OCI-M2 (cell line): ENCODE data around the gene PI4KA.
"Not testable (repeated sequence)": the region's sequence is repeated elsewhere in the genome, so short reads cannot be mapped to it uniquely, and the experiment has no call there.

Experiments used
- DNase-seq: peaks from one replicate; lab custom pipeline; 2025; ENCODE audit not compliant: unreplicated experiment; lab: John Stamatoyannopoulos, UW

Gene PI4KA

DNA sequence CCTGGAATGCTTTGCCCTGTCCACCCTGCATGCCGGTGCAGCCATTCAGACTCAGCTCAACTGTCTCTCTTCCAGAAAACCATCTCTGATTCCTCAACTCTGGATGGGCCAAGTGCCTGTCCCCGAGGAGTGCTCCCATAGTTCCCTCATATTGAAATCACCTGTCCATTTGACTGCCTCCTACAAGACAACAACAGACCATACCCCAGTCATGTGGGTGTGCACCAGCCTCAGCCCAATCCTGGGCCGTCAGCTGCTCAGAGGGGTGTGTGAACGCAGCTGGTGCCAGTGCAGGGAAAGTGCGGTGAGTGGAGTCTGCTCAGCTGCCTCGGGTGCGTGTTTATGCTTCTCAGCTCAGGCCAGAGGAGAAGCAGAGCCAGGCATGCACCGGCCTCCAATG lies 126.2 kb downstream of the PI4KA start:
- not testable (repeated sequence) for DNase-seq

DNA sequence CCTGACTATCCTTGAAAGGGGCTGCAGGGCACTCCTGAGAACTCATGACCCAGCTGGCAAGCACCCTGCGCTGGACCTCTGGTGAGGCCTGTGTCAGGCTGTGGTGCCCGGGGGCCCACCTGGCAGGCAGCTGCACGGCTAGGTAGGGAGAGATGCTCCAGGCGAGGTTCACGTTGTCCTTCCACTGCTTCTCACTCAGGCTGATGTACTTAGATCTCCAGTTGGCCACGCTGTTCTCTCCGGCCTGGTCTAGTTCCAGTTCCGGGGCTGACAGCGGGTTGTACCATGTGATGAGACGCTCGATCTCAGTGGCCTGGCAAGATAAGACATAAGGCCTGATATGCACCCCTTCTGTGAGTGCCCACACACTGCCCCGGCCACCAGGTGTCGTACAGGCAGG lies 129.4 kb downstream of the PI4KA start:
- DNase-seq: no peak

DNA sequence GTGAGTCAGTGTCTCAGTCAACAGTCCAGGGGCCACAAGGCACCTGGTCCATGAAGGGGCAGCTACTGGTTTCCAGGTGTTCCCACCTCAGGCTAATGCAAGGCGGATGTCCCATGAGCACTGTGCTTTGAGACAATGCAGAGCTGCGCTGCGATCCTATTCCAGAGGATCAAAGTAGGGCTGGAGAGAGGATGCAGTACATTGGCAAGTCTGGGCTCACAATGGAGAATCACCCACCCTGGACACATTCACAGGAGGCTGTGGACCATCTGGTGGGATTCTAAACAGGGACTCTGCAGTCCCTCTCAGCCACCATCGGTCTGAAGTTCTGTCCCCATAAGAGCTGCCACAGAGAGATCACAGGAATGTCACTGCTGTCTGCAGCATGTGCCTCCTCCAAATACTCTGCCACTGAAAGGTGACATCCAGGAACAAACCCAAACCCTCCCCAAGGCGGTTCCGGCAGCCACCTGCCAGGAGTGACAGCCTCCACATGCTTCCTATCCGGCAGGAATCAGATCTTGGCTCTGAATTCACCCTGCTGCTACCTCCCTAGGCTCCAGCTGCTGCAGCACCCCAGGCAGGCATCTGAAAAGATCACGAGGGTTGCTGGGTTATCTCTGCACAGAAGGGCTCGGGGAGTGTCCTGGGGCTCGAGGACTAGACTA lies 130.0 kb downstream of the PI4KA start:
- no peak for DNase-seq

DNA sequence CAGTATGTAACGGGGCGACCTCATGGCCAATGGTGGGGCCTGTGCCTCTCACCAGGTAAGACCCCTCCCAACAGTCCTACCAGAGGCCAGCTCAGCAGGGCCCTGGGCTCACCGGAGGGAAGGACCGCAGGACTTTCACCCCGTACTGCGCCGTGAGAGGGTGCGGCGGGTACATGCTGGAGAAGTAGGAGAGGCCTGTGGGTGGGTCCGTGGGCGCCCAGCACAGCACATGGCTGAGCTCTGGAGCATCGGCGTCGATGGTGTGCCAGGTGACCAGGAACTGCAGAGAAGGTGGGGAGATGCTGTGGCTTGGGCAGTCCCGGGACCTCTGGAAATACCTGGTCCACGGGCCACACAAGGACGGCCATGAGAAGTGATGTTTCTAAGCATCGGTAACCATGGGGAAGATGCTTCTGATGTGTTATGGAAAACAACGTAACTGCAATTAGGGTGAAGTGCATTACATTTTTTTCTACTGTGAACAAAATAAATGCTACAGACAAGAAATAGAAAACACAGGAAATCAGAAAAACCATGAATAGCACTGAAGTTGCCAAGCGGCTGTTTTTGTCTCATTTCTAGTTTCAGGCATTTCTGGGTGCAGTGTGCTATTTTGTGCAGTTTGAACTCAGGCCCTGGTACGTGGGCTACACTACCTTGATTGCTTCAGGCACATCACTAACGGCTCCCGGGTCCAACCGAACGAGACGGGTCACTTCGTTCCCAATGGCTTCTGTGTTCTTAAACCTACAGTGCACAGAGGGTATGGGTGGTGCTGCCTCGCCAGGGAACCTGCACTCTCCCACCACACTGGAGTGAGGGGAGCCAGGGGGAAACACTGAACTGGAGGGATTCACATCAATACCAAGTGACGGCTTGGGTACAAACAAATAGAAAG lies 131.2 kb downstream of the PI4KA start:
- DNase-seq: no peak

DNA sequence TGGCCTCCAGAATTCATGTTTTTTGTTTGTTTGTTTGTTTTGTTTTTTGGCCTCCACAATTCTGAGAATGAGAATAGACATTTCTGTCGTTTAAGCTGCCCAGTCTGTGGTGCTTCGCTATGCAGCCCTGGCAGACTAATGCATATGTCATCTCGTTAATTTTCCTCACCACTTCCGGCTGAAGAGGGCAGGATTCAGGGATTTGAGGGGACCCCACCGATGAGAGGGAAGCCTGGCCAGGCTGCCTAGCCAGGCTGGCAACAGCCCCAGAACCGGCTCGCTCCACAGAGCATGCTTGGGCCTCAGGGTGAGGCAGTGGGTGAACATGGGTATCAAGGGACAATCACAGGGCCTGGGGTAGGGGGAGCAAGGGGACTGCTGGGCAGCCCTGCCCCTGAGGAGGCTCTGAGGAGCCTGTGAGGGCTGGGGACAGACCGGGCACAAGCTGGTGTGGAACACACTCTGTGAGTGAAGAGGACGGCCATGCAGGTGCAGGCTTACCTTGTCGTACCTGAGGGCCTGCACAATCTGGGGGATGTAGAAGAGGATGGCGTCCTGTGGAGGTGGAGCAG lies 132.5 kb downstream of the PI4KA start:
- no peak for DNase-seq

DNA sequence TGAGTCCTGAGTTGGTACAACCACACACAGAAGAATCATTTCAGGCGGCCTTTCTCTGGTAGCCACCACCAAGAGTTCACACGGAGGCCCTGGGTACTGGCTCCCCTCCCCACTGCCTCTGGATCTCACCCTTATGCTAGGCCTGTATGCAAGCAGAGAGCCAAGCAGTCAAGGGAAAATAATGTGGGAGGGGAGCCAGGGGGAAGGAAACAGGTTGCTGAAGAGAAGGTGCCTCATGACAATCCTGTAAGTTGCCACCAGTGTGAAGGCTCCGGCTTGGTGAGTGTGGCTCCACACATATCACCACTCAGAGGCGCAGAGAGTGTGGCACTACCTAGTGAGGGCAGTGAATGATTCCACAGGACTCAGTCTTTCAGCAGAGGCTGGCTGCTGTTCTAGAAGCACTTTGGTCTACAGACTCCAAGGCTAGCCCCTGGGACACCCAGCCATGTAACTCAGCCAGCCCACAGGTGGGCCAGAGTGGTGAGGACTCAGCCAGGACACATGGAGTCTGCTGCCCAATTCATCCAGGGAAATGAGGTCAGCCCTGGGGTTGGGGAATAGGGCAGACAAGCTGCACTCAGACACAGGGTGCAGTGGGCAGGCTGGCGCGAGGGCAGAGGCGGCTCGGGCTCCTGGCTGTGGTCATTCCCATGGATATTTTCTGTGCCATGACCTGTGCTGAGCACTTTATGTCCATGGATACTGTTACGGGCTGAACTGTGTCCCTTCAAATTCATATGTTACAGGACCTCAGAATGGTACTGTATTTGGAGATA lies 133.7 kb downstream of the PI4KA start:
- no peak for DNase-seq

DNA sequence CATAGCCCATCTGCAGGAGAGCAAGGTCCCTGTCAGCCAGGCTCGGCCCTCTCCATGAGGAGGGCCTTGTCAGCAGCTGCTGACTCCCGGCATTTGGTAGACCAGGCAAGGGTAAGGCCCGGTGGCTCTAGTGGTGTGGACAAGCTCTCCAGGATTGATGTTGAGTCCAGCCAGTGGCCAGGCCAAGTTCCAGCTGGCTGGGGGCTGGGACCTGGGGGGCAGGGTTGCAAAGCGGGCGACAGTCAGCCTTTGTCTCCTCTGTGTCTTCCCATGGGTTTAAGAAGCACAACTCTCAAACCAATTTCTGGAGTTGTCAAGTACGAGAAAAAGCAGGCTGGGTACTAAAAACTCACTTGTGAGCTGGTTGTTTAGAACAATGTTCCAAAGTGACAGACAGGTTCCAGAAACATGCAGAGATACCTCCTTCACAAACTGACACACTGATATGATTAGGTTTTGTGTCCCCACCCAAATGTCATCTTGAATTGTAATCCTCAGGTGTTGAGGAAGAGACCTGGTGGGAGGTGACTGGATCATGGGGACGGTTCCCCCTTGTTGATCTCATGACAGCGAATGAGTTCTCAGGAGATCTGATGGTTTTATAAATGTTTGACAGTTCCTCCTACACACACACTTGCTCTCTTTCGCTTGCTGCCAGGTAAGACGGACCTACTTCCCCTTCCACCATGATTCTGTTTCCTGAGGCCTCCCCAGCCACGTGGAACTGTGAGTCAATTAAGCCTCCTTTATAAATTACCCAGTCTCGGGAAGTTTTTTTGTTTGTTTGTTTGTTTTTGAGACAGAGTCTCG lies 137.0 kb downstream of the PI4KA start:
- no peak for DNase-seq

DNA sequence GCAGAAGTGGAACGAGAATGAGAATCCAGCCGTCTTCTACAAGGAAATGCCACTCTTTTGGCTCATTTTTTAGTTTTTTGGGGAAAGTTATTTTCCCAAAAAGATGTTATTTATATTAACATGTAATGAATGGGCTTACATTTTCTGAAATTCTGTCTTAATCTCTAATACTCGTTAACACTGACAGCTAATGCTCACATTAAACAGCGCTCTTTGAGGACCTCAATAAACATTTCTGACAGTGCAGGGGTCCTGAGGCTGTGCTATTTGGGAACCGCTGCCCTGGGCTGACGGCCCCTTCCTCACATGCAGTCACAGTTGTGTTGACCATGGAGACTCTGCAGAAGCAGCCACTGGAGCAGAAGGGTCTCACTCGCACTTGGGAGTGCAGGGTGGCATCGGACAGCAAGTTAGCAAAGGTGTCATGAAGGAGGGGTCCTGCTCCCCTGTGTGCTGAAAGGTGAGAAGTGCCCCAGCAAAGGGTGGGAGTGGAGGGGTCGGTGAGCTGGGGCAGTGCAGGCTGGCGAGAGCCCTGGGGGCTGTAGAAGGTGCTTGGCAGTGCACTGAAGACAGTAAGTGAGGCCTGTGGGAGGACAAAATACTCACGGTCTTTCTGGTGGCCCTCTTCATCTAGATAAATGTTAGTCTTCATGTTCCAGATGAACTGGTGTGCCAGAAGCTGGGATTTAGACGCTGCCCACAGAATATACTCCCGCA lies 137.8 kb downstream of the PI4KA start:
- DNase-seq: no peak

DNA sequence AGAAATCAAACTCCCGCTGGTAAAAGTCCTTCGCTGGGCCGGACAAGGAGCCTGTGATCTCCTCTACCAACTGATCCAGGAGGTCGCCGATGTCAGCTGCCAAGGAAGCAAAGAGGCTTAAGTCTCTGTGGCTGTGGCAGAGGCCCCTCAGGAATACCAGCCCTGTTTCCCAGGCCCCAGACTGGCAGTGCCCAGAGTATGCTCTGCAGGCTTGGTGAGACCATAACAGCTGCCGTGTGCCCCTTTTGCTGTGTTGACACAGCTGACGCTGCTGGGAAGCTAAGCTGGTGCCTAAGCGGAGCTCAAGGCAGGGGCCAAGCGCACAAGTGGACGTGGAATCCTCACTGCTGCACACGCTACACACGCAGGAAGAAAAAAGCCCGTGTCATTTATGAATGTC lies 139.9 kb downstream of the PI4KA start:
- DNase-seq: not testable (repeated sequence)

DNA sequence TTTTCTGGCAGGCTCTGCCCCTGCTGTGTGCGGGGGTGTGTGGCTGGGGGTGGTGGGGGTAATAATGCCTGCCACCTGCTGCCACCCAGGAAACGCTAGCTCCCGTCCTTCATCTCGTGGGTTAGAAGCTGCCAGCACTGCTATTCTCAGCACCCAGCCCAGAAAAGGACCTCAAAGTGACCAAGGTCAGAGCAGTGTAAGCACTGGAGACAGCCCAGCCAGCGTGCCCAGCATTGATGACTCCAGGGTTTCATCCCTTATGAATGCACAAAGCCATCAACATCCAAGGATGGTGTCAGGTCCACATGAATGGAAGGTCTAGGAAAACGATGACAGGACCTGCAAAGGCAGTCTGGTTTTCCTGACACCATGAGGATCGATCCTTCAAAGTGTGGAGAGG lies 140.6 kb downstream of the PI4KA start:
- DNase-seq: not testable (repeated sequence)

DNA sequence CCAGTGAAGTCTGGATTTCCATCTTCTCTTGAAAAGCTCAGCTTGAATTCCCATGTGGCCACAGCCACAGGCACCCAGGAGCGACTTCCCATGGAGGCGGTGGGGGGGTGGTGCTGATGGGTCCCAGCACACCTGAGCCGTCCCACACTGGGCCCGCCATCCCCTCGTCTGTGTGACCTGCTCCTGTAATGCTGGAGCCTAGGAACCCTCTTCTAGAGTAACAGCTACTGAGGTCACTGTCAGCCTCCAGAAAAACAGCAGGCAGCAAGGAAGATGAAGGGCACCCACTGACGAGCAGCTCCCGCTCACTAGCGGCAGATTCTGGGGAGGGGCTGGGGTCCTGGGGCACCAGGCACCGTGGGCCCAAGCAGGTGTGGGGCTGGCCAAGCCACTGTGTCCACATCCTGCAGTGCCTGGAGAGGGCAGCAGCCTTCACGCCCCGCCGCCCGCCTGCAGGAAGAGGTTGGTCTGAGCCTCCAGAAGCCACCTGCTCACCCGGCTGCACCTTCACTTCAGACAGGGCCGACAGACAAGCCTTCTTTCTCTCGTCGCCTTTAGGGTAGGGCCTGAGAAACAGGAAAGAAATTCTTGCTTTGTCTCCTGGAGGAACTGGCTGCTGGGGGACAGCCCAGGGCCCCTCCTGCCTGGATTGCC lies 141.3 kb downstream of the PI4KA start:
- not testable (repeated sequence) for DNase-seq

DNA sequence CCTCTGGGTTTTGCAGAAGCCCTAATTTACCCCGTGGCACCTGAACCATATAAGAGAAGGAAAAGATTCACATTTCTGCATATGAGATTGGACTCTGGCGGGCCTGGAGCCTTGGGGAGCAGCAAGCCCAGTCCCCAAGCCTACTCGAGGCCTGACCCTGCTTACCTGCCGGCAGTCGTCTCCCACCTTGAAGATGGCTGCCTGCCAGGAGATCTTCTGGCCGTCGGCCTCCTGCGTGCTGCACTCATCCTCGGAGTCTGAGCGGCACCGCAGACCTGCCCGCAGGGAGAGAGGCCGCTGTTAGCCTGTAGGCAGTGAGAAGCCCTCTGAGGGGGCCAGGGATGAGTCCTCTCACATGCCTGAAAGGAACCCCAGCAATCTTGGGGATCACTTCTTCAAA lies 145.5 kb downstream of the PI4KA start:
- not testable (repeated sequence) for DNase-seq

DNA sequence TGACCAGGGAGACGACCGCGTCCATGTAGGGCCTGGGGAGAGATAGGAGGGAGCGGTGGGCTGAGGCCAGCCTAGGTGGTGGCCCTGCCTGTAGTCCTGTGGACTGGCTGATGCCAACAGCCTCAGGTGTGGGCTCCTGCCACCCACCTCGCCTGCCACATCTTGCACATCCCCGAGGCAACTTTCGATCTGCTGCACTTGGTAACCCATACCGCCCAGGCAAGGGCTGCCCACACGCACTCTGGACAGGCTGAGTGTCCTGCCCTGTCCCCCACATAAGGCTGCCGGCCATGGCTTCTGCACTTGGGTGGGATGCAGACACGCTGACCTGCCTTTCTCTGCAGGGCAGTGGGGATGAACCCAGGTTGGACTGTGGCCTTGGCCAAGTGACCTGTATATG lies 148.6 kb downstream of the PI4KA start:
- DNase-seq: not testable (repeated sequence)

DNA sequence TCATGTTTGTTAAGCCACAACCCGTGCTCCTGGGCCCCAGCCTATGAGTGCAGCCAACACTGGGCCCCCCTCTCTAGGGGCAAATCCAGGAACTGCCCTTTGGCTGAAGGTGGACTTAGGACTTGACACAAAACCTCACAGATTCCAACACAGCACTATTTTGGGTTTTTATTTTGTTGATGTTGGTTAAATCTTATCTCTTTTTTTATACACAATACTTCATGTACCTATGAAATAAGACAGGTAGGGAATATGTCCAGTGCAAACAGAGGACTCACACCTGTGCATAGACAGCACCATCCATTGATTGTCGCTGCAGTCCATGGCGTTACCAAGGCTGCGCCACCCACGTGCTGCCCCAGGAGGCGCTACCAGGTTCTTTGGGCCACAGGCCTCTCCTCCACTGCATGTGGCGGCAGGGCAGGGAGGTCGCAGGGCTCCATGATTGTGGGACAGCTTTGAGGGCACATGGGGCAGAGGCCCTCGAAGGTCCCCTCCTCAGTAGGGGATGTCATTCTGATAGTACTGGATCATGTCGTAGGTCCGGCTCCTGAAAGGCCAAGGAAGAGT lies 151.0 kb downstream of the PI4KA start:
- DNase-seq: not testable (repeated sequence)

DNA sequence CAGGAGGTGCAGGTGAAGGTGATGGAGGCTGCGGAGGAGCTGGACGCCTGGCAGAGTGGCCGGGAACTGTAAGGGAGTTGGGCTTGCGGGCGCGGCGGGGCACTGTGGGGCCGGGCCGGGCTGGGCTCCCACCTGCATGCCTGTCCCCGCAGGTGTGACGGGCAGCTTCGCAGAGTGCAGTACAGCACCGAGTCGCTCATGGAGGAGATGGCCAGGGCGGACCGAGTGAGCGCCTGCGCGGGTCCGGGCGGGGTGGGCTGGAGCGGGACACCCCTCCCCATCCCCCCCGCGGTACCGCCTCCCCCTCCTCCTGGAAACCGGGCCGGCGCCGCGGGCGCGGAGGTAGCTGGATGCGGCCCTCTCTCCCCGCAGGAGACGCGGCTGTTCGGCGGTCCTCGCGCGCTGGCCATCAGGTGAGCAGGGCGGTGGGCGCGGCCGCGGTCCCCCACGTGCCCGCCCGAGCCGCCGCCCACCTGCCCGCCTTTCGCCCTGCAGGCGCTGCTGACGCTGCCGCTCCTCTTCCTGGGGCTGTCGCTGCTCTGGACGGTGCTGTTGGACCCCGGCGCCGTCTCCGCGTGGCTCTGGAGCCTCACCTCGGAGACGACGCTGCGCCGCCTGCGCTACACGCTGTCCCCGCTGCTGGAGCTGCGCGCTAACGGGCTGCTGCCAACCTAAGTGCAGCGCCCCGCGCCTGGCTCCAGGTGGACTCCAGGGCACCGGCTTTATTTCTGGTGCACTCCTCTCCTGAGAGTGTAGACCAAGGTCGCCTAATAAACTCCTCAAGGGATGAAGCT lies 154.6 kb downstream of the PI4KA start:
- DNase-seq: not testable (repeated sequence)

DNA sequence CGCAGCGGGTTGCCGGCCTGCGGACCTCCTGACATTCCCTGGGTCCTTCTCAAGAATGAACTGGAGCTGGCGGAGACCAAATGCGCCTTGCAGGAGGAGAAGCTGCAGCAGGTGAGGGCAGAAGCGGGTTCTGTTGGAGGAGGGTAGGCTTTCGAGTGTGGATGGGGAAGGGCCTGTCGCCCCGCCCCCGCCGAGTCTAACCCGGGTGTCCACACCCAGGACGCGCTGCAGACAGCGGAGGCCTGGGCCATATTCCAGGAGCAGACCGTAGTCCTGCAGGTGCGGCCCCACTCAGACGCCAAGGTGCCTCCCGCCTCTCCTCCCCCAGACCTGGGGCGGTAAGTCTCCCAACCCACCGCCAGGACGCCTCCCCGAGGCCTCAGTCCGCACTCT lies 155.2 kb downstream of the PI4KA start:
- DNase-seq: not testable (repeated sequence)

DNA sequence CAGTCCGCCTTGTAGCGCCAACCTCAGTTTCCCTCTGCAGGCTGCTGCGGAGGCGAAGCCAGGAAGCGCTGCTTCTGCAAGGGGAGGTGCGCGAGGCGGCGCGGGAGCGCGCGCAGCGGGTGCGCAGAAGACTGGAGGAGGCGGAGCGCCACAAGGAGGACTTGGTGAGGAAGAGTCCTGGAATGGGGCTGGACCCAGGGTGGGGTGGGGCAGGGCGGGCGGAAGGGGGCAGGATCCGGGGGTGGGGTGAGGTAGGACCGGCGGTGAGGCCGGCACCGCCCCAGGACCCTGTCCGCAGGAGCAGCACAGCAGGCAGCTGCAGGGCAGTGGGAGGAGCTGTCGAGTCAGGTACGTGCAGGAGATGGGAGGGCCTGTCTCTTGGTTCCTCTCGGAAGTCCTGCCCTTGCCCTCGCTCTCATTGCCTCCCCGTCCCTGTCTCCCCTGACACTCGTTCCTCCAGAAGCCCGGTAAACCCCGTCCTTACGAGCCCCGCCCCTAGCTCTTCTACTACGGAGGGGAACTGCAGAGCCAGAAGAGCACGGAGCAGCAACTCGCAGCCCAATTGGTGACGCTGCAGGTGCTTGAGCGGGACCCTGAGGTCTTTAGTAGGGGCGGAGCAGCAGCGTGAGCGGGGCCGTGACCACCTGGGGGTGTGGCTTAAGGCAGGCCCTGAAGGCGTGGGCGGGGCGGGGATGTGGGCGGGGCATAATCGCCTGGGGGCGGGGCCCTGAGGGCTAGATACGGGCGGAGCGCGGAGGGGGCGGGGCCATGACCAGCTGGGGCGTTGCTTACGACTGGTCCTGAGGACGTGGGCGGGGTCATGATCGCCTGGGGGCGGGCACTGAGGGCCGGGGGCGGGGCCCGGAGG lies 155.8 kb downstream of the PI4KA start:
- peak; percentile 65 for DNase-seq
